Skin epidermis (tissue), 12 donors: ENCODE measurements around the gene VWA1.
"Not testable (repeated sequence)": the region's sequence is repeated elsewhere in the genome, so short reads cannot be mapped to it uniquely, and the experiment has no call there.

ENCODE experiments used
- H3K27ac ChIP-seq, 21 experiments: fragments of 200-600 bp; sonication (generic) in 11 of 21; one replicate each; pipeline ENCODE4 v1.5.0; 2020; ENCODE audit warnings: mild to moderate bottlenecking in 3 of 21, inconsistent platforms in 2 of 21, moderate library complexity in 2 of 21
- H3K4me3 ChIP-seq, 7 experiments: fragments of 200-600 bp; sonication (generic) in 2 of 7; one replicate each; pipeline ENCODE4 v1.5.0; 2020; ENCODE audit warnings: inconsistent platforms in 2 of 7, mild to moderate bottlenecking in 2 of 7, moderate library complexity in 1 of 7

VWA1 gene

GRCh38 chr1:1421147-1421906 lies 14.2 kb upstream of the VWA1 start, which contains the start of gene ANKRD65:
ANKRD65 (minus strand) TSS chr1:1421276; CDS start chr1:1421005, 271 bp downstream.
- Histone ChIP-seq H3K27ac (peak within 1 kb of the TSS in 15 of 21 experiments; percentile 11 to 72 (median 56)), H3K4me3 (peak within 1 kb of the TSS; percentile 13 to 44 (median 20))

GRCh38 chr1:1421907-1422464 lies 13.5 kb upstream of the VWA1 start:
- Histone ChIP-seq H3K4me3 (no peak overlapping the region), H3K27ac (peak overlapping the region in 9 of 21 experiments; percentile 5 to 68 (median 47))

- no peak overlapping the region for H3K4me3 ChIP-seq
- H3K27ac ChIP-seq: peak overlapping the region in 8 of 21 experiments; percentile 4 to 68 (median 18)
Measured at GRCh38 chr1:1422465-1423244, 12.8 kb upstream of the VWA1 start.

GRCh38 chr1:1423245-1423597 lies 12.3 kb upstream of the VWA1 start:
- Histone ChIP-seq H3K27ac (peak overlapping the region in 1 of 21 experiments; percentile 17), H3K4me3 (no peak overlapping the region)

GRCh38 chr1:1424707-1425106 lies 10.8 kb upstream of the VWA1 start:
- H3K4me3 ChIP-seq: no peak overlapping the region
- H3K27ac ChIP-seq: no peak overlapping the region

GRCh38 chr1:1425426-1425752 lies 10.1 kb upstream of the VWA1 start:
- no peak overlapping the region for H3K27ac ChIP-seq

GRCh38 chr1:1425753-1426495 lies 9.6 kb upstream of the VWA1 start:
- peak overlapping the region in 2 of 21 experiments; percentile 23 to 35 for H3K27ac ChIP-seq
- H3K4me3 ChIP-seq: no peak overlapping the region

More at GRCh38 chr1:1425426-1425752, 10.1 kb upstream of the VWA1 start:
- H3K4me3 ChIP-seq: no peak overlapping the region

GRCh38 chr1:1426496-1427105 lies 8.9 kb upstream of the VWA1 start:
- Histone ChIP-seq H3K4me3 (peak overlapping the region in 1 of 7 experiments; percentile 47), H3K27ac (peak overlapping the region in 2 of 21 experiments; percentile 23 to 35)

GRCh38 chr1:1427106-1427819 lies 8.2 kb upstream of the VWA1 start:
- Histone ChIP-seq H3K4me3 (peak overlapping the region; percentile 12 to 47 (median 33)), H3K27ac (peak overlapping the region in 11 of 21 experiments; percentile 22 to 81 (median 69))

GRCh38 chr1:1427820-1428148 lies 7.7 kb upstream of the VWA1 start:
- H3K4me3 ChIP-seq: peak overlapping the region; percentile 12 to 47 (median 33)

GRCh38 chr1:1428174-1428573 lies 7.3 kb upstream of the VWA1 start:
- peak overlapping the region in 2 of 21 experiments; percentile 5 to 25 for H3K27ac ChIP-seq
- no peak overlapping the region for H3K4me3 ChIP-seq

More at GRCh38 chr1:1427820-1428148, 7.7 kb upstream of the VWA1 start:
- H3K27ac ChIP-seq: peak overlapping the region in 11 of 21 experiments; percentile 22 to 81 (median 69)

GRCh38 chr1:1428967-1429366 lies 6.5 kb upstream of the VWA1 start:
- peak overlapping the region in 2 of 21 experiments; percentile 85 to 86 for H3K27ac ChIP-seq
- H3K4me3 ChIP-seq: not testable (repeated sequence)

- no peak overlapping the region for H3K4me3 ChIP-seq
- H3K27ac ChIP-seq: peak overlapping the region in 16 of 21 experiments; percentile 41 to 95 (median 87)
Measured at GRCh38 chr1:1429671-1430073, 5.8 kb upstream of the VWA1 start.

- peak overlapping the region in 20 of 21 experiments; percentile 11 to 95 (median 88) for H3K27ac ChIP-seq
Measured at GRCh38 chr1:1430114-1430982, 5.1 kb upstream of the VWA1 start.

GRCh38 chr1:1430992-1431844 lies 4.3 kb upstream of the VWA1 start:
- Histone ChIP-seq H3K4me3 (no peak overlapping the region), H3K27ac (peak overlapping the region in 20 of 21 experiments; percentile 26 to 95 (median 88))

More at GRCh38 chr1:1430114-1430982, 5.1 kb upstream of the VWA1 start:
- H3K4me3 ChIP-seq: no peak overlapping the region

- no peak overlapping the region for H3K4me3 ChIP-seq
Measured at GRCh38 chr1:1431845-1432273, 3.6 kb upstream of the VWA1 start.

More at GRCh38 chr1:1431845-1432273, 3.6 kb upstream of the VWA1 start:
- peak overlapping the region in 19 of 21 experiments; percentile 66 to 95 (median 88) for H3K27ac ChIP-seq
